Measurements from ENCODE around the gene ANHX. TPM values are rescaled to one million over a fixed set of nuclear protein-coding genes. Genes with fewer than 3 reads are reported as not detected.

The ANHX gene
- total RNA-seq = not detected in 2 replicates

DNA sequence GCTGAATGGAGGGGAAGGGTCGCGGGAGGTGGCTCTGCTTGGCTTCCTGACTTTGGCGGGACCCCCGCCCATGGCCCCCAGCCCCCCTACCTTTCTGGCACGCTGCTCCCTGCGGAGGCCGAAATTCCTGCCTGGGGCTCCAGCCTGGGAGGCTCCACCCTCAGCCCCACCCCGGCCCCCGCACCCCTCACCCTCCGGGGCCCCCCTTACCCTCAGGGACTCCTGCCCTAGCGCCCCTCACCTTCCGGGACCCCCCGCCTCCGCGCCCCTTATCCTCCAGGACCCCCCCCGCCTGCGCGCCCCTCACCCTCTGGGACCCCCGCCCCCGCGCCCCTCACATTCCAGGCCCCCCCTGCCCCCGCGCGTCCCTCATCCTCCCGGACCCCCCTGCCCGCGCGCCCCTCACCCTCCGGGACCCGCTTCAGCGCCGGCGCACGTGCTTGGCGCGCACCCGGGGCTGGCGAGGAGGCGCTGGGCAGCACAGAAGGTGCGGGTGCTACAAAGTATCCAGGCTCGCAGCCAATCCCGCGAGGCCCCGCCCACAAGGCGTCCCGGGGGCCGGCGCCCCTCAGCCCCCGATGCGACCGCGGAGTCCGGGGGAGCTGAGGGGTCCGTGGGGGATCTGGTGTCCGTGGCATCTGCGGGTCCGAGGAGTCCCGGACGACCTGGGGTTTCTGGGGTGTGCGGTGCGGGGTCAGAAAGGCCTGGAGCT, at the start of gene ANHX:
TSS of gene ANHX (minus strand) at position 477 of the 712 bp plus-strand sequence. CDS start 1,521 bp downstream, outside the sequence.

DNA sequence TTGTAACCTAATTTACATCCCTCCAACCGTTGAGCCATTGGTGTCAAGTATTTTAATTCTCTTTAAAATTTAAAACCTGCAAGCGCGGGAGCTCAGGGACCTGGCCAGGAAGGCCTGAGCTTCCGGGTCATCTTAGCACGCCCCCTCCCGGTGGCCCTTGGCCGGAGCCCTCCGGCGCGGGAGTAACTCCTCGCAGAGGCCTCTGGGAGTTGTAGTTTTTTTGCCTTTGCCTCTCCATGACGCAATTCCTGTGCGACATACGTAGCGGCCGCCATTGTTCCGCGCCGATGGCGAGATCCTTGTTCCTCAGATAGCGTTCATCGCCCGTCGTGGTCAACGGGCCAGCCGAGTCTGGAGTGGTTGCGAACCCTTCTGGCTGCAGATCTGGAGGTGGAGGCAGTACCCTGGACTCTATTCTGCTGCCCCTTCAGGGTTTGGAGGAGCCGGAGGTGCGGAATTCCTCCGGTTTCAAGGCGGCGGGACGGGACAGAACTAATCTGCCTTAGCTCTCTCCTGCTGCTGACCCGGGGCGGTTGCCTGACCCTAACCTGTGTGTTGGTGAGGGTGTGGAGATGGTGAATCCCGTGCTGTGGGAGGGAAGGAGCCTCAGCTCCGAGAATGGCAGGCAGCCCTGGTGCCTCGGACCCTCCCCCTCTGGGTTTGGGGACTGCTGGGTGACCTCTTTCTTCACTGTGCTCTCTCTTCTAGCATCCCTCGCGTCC, 54.3 kb downstream of the ANHX start, which contains the start of gene ZNF268:
TSS of gene ZNF268 (plus strand) at position 258 of the 722 bp plus-strand sequence. CDS start 503 bp downstream, outside the sequence.

Other genes with a start within 250 kb of the ANHX start
- 8.2 and 11.1 TPM in 2 replicates for gene ZNF26, start 249.5 kb downstream of the ANHX start, total RNA-seq
- gene ZNF84, start 198.4 kb downstream of the ANHX start, total RNA-seq = 17.4 and 23.9 TPM in 2 replicates
- gene ZNF140, start 155.0 kb downstream of the ANHX start, total RNA-seq = 28.5 and 31.4 TPM in 2 replicates
- gene ZNF891, start 105.6 kb downstream of the ANHX start, total RNA-seq = 0.71 and 0.92 TPM in 2 replicates
- 6.0 and 8.5 TPM in 2 replicates for gene ZNF10, start 105.2 kb downstream of the ANHX start, total RNA-seq
- gene ZNF268, start 54.4 kb downstream of the ANHX start, total RNA-seq = 25.3 and 26.6 TPM in 2 replicates

Measured in smooth muscle cell of bladder (primary cell).